ENCODE data around the gene TBC1D21. TPM values are rescaled to one million over a fixed set of nuclear protein-coding genes. Genes with fewer than 3 reads are reported as not detected.

The TBC1D21 gene
- total and polyA plus RNA-seq, 9 of the 15 experiments (the other 6 are each of a cell fraction or from before 2014, with no cell fraction given) = not detected

DNA sequence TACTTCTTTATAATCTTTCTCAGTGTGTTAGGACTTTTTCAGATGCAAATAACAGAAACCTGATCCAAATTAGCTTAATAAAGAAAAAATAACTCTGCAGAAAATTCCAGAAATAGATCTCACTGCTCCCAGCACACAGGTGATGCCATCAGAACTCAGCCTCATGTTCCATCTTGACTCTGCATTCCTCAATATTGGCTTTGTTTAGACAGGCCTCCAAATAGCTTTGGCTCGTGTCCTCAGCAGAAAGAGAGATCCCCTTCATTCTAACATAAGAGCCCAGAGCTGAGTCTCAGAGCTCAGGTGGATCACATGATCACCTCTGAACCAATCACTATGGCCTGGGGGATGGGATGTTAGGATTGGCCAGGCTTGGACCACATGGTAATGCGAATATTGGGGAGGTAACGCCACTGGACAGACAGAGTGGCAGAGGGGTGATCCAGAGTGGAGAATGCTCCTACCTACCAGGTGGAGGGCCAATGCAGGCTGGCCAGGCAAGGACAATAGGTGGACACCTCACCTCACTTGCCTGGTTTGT is 46.6 kb upstream of the TBC1D21 start:
- H3K36me3 ChIP-seq (ENCODE audit: control insufficient read depth, insufficient read depth, low read length) = no peaks in the 10 kb centered on the region
- intact Hi-C loops (cut with micrococcal nuclease) = no loop called here
- peak in 3 of 4 experiments; percentile 16 to 35 (median 31) for DNase-seq (ENCODE audit: extremely low read depth in 1 of 4, low spot score in 3 of 4)
- POLR2A ChIA-PET = no interaction called here
- H3K79me2 ChIP-seq (ENCODE audit: control insufficient read depth, insufficient read depth, low read length) = no peaks in the 10 kb centered on the region
- no peak overlapping the region for H2AFZ ChIP-seq (ENCODE audit: low read depth, low read length)
- CTCF ChIA-PET (ENCODE audit: low intra/inter-chr PET ratio) = no interaction called here
- FAIRE-seq = no peak
- no peak overlapping the region for H3K4me2 ChIP-seq (ENCODE audit: insufficient read depth, low read length)
- no peaks in the 10 kb centered on the region for H3K9me1 ChIP-seq (ENCODE audit: control insufficient read depth, insufficient read depth, low read length)
- no peak overlapping the region for H3K9ac ChIP-seq (ENCODE audit: insufficient read depth in 1 of 2, low read depth in 2 of 2, low read length in 2 of 2)
- 0% methylated on average over 3 of the region's 3 CpGs for WGBS (ENCODE audit: insufficient coverage, low coverage, missing lambda C conversion rate)
- ATAC-seq = no peak
- no TSS peak for BruUV-seq (replicated peaks)
- in situ Hi-C loops (cut with MboI) = no loop called here
- H3K27ac ChIP-seq (ENCODE audit: extremely low read depth, low read depth, low read length) = no peak overlapping the region
- no peak overlapping the region for H3K4me3 ChIP-seq
- peaks cover 0 to 5% of the 10 kb centered on the region in 2 experiments; a peak in 1 of 5 replicates for H3K27me3 ChIP-seq (ENCODE audit: control insufficient read depth in 2 of 2, insufficient read depth in 2 of 2, low read length in 2 of 2)
- H3K4me1 ChIP-seq (replicated peaks in 1 of 2; ENCODE audit: control insufficient read depth in 2 of 2, insufficient read depth in 2 of 2, low read length in 2 of 2) = no peaks in the 10 kb centered on the region
- no peaks in the 10 kb centered on the region for H3K9me3 ChIP-seq (replicated peaks; ENCODE audit: control insufficient read depth, insufficient read depth, low read depth, low read length)
- no peaks in the 10 kb centered on the region for H4K20me1 ChIP-seq (replicated peaks; ENCODE audit: control insufficient read depth, insufficient read depth, low read length)
- no peak for TF ChIP-seq MGA (IDR thresholded peaks at IDR 0.05)
- no peak for TF ChIP-seq HNRNPL (IDR thresholded peaks at IDR 0.05; ENCODE audit: low read depth, low read length)
- TF ChIP-seq USF1 (CRISPR knock-in tag; IDR thresholded peaks at IDR 0.05) = peak; percentile 22; the same call in 1 of the 2 replicates
- TF ChIP-seq USF2 (CRISPR knock-in tag; IDR thresholded peaks at IDR 0.05) = peak; percentile 45
- no peak for TF ChIP-seq XRCC4 (IDR thresholded peaks at IDR 0.05; ENCODE audit: extremely low read depth, insufficient read depth, insufficient read length)
- TF ChIP-seq, protein P1, sequence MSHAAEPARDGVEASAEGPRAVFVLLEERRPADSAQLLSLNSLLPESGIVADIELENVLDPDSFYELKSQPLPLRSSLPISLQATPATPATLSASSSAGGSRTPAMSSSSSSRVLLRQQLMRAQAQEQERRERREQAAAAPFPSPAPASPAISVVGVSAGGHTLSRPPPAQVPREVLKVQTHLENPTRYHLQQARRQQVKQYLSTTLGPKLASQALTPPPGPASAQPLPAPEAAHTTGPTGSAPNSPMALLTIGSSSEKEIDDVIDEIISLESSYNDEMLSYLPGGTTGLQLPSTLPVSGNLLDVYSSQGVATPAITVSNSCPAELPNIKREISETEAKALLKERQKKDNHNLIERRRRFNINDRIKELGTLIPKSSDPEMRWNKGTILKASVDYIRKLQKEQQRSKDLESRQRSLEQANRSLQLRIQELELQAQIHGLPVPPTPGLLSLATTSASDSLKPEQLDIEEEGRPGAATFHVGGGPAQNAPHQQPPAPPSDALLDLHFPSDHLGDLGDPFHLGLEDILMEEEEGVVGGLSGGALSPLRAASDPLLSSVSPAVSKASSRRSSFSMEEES (CRISPR knock-in tag; IDR thresholded peaks at IDR 0.05) = peak; percentile 47
- TF ChIP-seq MCM7 (IDR thresholded peaks at IDR 0.05) = no peak

Measured in K562 (cell line).